GM19240 (cell line): ENCODE data around the gene TRPV2.

Experiments
- DNase-seq: peaks from one replicate; pipeline ENCODE4 v3.0.0; 2011; ENCODE audit warnings: low spot score; ENCODE audit not compliant: insufficient read length

The TRPV2 gene

GRCh38 chr17:16473044-16474011 is 58.0 kb downstream of the TRPV2 start:
- no peak for DNase-seq

DNA sequence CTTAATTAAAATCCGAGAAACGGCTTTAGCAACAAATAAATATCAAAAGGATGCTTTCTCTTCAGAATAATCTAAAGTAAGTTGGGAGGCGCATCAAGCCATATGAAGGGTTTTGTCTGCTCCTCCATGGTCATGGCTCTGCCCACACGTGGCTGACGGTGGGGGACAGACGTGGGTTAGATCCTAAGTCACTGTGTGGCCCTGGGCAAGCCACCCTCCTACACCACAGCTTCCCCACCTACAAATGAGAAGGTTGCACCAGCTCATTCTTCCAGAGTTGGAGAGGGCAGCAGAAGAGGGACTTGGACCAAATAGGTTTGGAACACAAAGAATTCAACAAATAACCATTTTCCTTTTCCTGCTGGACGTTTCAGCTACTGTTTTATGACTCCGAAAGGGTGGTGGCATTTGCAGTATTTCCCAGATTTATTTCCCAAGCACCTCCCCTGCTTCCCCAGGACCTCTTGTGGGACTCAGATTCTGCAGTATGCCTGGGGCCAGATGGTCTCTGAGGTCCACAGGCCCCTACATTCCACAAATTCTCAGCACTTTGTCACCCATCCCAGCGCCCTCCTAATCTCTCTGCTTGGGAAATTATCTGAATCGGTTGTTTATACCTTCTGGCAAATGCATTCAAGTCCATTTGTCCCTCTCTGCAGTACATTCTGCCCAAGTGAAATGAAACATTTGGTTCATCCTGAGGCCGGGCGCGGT is 58.8 kb downstream of the TRPV2 start:
- DNase-seq: no peak

DNA sequence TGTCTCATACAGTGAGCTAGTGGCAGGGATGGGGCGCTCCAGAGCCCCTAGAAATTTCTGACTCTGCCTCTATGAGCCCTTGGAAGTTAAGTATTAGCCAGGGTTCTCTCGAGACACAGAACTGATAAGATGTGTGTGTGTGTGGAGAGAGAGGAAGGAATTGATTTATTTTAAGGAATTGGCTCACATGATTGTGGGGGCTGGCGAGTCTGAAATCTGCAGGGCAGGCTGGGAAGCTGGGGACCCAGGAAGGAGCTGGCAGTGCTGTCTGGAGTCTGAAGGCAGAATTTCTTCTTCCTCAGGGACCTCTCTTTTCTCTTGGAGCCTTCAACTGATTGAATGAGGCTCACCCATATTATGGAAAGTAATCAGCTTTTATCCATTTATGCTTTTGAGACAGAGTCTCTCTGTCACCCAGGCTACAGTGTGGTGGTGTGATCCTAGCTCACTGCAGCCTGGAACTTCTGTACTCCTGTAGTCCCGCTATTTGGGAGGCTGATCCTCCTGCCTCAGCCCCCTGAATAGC is 59.9 kb downstream of the TRPV2 start:
- DNase-seq: no peak

- DNase-seq: no peak
These were observed 61.9 kb downstream of the TRPV2 start for GRCh38 chr17:16477255-16477654.

GRCh38 chr17:16477666-16478065 is 62.3 kb downstream of the TRPV2 start:
- no peak for DNase-seq

- no peak for DNase-seq
These were observed 63.3 kb downstream of the TRPV2 start for GRCh38 chr17:16478649-16479048.

DNA sequence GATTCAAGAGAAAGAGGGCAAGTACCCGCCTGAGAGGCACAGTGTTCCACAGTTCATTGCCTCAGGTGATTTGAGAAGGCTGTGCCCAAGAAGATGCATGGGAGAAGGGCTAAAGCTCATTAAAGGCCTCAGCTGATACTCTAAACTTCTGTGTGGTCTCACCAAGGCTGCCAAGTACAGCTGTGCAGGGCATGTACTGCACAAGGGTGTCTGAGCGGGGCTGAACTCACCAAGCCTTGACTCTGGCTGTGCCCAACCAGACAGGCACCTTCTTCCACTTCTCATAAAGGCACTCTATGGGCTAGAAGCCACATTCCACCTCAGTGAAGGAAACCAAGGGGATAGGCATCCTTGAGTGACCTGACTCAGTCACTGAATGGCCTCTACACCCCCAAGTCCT is 63.9 kb downstream of the TRPV2 start:
- no peak for DNase-seq

DNA sequence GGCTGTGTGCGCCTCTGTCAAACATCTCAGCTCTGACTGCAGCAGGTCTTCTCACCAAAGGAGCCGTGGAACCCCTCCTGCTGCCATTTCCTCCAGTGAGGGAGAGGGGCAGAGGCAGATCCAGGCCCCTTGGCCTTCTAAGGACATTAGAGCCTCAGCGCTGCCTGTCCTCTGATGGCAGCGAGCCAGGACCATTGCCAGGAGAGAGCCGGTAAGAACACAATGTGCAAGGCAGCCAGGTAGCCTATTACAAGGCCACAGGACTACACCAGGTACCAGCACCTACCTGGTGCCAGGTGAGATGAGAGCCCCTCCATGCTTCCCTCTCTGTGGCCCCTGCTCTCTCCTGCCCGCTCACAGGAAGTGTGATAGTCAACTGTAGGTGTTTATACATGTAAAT is 65.6 kb downstream of the TRPV2 start:
- DNase-seq: no peak

DNA sequence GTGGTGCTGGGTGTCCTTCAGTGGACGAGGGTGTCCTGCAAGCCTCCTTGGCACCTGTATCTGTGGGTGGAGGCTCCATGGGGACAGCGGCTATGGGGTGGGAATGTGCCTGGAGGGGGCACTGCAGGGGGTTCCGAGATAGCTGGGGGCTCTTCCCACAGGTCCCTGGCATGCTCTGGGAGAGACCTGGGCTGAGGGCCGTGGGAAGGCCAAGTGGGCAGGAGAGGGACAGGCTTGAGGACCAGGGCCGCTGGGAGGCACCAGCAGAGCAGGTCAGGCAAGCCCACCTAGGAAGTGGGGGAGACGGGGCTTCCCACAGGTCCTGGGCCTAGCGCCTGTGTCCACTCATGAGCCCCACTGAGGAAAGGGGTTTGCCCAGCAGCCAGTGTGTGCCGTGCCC is 66.9 kb downstream of the TRPV2 start:
- DNase-seq: no peak

- DNase-seq: no peak
These were observed 67.8 kb downstream of the TRPV2 start for GRCh38 chr17:16483021-16483645.

GRCh38 chr17:16484445-16485175 is 69.2 kb downstream of the TRPV2 start:
- DNase-seq: no peak
